Keratinocyte (primary cell): Measurements from ENCODE around the gene NECTIN3.

ENCODE experiments used
- EZH2 ChIP-seq: IDR thresholded peaks from one replicate; pipeline ENCODE4 v1.6.1; 2012; ENCODE audit warnings: inconsistent platforms, mild to moderate bottlenecking, low read length, moderate library complexity
- TF ChIP-seq, protein P1 (sequence below), 3 experiments: IDR thresholded peaks in 1 of 3; conservative IDR thresholded peaks in 1 of 3; optimal IDR thresholded peaks in 1 of 3; 2 replicates in 2 of 3; 3 replicates in 1 of 3; pipeline versions ENCODE3 to v1.5.1; 2011; ENCODE audit warnings: low read length in 3 of 3, mild to moderate bottlenecking in 3 of 3, moderate library complexity in 2 of 3, control low read depth in 1 of 3, inconsistent platforms in 1 of 3; ENCODE audit not compliant: insufficient read depth in 2 of 3; ENCODE audit errors: extremely low read depth in 1 of 3

DNA sequence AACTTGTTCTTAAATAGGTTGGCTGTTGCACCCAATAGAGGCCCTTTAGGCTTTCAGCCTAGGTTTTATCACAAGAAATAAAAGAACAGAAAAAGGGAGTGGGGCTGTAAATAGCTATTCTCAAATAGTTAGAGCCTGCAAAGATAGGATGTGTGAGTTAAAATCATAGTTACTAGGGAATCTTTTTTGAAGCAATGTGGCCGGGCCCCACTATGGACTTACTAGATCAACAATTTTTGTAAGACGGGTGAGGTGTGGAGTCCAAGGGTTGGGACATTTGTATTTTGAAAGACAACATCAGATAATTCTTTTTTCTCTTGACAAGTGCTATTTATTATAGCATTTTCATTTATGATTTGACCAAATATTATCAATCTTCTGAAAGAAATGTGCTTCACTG is 5.8 kb downstream of the NECTIN3 start:
- TF ChIP-seq EZH2 = no peak
- TF ChIP-seq, protein P1, sequence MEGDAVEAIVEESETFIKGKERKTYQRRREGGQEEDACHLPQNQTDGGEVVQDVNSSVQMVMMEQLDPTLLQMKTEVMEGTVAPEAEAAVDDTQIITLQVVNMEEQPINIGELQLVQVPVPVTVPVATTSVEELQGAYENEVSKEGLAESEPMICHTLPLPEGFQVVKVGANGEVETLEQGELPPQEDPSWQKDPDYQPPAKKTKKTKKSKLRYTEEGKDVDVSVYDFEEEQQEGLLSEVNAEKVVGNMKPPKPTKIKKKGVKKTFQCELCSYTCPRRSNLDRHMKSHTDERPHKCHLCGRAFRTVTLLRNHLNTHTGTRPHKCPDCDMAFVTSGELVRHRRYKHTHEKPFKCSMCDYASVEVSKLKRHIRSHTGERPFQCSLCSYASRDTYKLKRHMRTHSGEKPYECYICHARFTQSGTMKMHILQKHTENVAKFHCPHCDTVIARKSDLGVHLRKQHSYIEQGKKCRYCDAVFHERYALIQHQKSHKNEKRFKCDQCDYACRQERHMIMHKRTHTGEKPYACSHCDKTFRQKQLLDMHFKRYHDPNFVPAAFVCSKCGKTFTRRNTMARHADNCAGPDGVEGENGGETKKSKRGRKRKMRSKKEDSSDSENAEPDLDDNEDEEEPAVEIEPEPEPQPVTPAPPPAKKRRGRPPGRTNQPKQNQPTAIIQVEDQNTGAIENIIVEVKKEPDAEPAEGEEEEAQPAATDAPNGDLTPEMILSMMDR (optimal IDR thresholded peaks at IDR 0.05 in 1 of 3, IDR thresholded peaks at IDR 0.05 in 1 of 3, conservative IDR thresholded peaks at IDR 0.05 in 1 of 3; ENCODE audit: extremely low read depth in 1 of 3, insufficient read depth in 2 of 3, low read length in 3 of 3) = no peak
